ENCODE data around the gene SCYGR1.

DNA sequence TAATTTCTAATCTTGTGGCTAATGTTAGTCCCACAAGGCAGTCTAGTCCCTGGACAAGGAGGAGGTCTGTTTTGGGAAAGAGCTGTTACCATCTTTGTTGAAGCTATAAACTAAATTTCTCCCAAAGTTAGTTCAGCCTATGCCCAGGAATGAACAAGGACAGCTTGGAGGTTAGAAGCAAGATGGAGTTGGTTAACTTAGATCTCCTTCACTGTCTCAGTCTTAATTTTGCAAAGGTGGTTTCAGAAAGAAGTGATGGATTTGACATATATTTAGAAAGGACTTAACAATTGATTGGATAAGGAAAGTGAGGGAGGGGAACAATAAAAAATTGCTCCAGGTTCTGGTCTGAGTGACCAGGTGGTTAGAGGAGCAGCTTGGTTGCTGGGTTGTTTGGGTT, 14.6 kb upstream of the SCYGR1 start:
- TF ChIP-seq, protein P1, sequence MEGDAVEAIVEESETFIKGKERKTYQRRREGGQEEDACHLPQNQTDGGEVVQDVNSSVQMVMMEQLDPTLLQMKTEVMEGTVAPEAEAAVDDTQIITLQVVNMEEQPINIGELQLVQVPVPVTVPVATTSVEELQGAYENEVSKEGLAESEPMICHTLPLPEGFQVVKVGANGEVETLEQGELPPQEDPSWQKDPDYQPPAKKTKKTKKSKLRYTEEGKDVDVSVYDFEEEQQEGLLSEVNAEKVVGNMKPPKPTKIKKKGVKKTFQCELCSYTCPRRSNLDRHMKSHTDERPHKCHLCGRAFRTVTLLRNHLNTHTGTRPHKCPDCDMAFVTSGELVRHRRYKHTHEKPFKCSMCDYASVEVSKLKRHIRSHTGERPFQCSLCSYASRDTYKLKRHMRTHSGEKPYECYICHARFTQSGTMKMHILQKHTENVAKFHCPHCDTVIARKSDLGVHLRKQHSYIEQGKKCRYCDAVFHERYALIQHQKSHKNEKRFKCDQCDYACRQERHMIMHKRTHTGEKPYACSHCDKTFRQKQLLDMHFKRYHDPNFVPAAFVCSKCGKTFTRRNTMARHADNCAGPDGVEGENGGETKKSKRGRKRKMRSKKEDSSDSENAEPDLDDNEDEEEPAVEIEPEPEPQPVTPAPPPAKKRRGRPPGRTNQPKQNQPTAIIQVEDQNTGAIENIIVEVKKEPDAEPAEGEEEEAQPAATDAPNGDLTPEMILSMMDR (IDR thresholded peaks at IDR 0.05; ENCODE audit: poor library complexity, severe bottlenecking) = no peak
- TF ChIP-seq, protein P2, sequence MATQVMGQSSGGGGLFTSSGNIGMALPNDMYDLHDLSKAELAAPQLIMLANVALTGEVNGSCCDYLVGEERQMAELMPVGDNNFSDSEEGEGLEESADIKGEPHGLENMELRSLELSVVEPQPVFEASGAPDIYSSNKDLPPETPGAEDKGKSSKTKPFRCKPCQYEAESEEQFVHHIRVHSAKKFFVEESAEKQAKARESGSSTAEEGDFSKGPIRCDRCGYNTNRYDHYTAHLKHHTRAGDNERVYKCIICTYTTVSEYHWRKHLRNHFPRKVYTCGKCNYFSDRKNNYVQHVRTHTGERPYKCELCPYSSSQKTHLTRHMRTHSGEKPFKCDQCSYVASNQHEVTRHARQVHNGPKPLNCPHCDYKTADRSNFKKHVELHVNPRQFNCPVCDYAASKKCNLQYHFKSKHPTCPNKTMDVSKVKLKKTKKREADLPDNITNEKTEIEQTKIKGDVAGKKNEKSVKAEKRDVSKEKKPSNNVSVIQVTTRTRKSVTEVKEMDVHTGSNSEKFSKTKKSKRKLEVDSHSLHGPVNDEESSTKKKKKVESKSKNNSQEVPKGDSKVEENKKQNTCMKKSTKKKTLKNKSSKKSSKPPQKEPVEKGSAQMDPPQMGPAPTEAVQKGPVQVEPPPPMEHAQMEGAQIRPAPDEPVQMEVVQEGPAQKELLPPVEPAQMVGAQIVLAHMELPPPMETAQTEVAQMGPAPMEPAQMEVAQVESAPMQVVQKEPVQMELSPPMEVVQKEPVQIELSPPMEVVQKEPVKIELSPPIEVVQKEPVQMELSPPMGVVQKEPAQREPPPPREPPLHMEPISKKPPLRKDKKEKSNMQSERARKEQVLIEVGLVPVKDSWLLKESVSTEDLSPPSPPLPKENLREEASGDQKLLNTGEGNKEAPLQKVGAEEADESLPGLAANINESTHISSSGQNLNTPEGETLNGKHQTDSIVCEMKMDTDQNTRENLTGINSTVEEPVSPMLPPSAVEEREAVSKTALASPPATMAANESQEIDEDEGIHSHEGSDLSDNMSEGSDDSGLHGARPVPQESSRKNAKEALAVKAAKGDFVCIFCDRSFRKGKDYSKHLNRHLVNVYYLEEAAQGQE (IDR thresholded peaks at IDR 0.05; ENCODE audit: borderline replicate concordance) = no peak
- no peak for TF ChIP-seq RAD21 (conservative IDR thresholded peaks at IDR 0.05)
- no peak for TF ChIP-seq EP300 (conservative IDR thresholded peaks at IDR 0.05; ENCODE audit: poor library complexity, severe bottlenecking)
- no peak for TF ChIP-seq POLR2AphosphoS5 (IDR thresholded peaks at IDR 0.05)
- TF ChIP-seq EZH2 (IDR thresholded peaks at IDR 0.05; ENCODE audit: borderline replicate concordance, insufficient read depth, low read length, poor library complexity, severe bottlenecking) = no peak
- TF ChIP-seq TAF1 (IDR thresholded peaks at IDR 0.05; ENCODE audit: low read depth) = no peak
- no peak for TF ChIP-seq SMC3 (conservative IDR thresholded peaks at IDR 0.05; ENCODE audit: poor library complexity)
- no peak for TF ChIP-seq MXI1 (conservative IDR thresholded peaks at IDR 0.05; ENCODE audit: poor library complexity, severe bottlenecking)
